A172 (cell line): ENCODE results near the gene KNCN. TPM values are rescaled to one million over a fixed set of nuclear protein-coding genes. Genes with fewer than 3 reads are reported as not detected.
A peak's percentile ranks its signal among the peaks of the same experiment; 100 is the strongest.

Experiments used
- DNase-seq: peaks from one replicate; pipeline ENCODE4 v3.0.0-alpha.2; 2015; ENCODE audit warnings: low spot score
- total RNA-seq: library from RNA; depleted of rRNA; stranded (reverse); fragments of >200 nt; shearing (Covaris generic); gene quantifications from 2 replicates; pipeline ENCODE4 v1.2.3, GENCODE V29; 2014

The KNCN gene
- total RNA-seq, 1 experiment from 2014 or later = not detected

GRCh38 chr1:46525253-46525983, 26.0 kb downstream of the KNCN start:
- DNase-seq = no peak

GRCh38 chr1:46524843-46525242, 26.6 kb downstream of the KNCN start:
- no peak for DNase-seq

- no peak for DNase-seq
Observed at GRCh38 chr1:46523496-46524353, 27.7 kb downstream of the KNCN start.

- DNase-seq = no peak
Observed at GRCh38 chr1:46522969-46523320, 28.5 kb downstream of the KNCN start.

- peak; percentile 88 for DNase-seq
Observed at GRCh38 chr1:46522184-46522968, 29.1 kb downstream of the KNCN start.

- DNase-seq = no peak
Observed at GRCh38 chr1:46521414-46521813, 30.0 kb downstream of the KNCN start.

- peak; percentile 81 for DNase-seq
Observed at GRCh38 chr1:46520063-46520911, 31.2 kb downstream of the KNCN start.

GRCh38 chr1:46519209-46519608, 32.2 kb downstream of the KNCN start:
- DNase-seq = no peak

GRCh38 chr1:46517932-46518498, 33.4 kb downstream of the KNCN start:
- no peak for DNase-seq

- peak; percentile 36 for DNase-seq
Observed at GRCh38 chr1:46517010-46517600, 34.3 kb downstream of the KNCN start.

GRCh38 chr1:46516200-46516950, 35.1 kb downstream of the KNCN start:
- DNase-seq = no peak

- DNase-seq = no peak
Observed at GRCh38 chr1:46515576-46515975, 35.9 kb downstream of the KNCN start.

GRCh38 chr1:46513536-46513935, 37.9 kb downstream of the KNCN start:
- DNase-seq = no peak

- no peak for DNase-seq
Observed at GRCh38 chr1:46512792-46513190, 38.7 kb downstream of the KNCN start.

GRCh38 chr1:46512135-46512791, 39.2 kb downstream of the KNCN start:
- no peak for DNase-seq

- DNase-seq = no peak
Observed at GRCh38 chr1:46510998-46511365, 40.5 kb downstream of the KNCN start.

GRCh38 chr1:46510341-46510997, 41.0 kb downstream of the KNCN start:
- DNase-seq = no peak

GRCh38 chr1:46508757-46509156, 42.7 kb downstream of the KNCN start:
- no peak for DNase-seq
